H1 (cell line): ENCODE results near the gene RAB40A. TPM values are rescaled to one million over a fixed set of nuclear protein-coding genes. Genes with fewer than 3 reads are reported as not detected.

ENCODE experiments used
- CTCF ChIA-PET: fragments of 300-600 bp; sonication (Branson Sonifier 250); formaldehyde crosslinking; loops from one replicate; lab custom pipeline; 2021; ENCODE audit not compliant: partially characterized antibody; lab: Charles Lee
- POLR2A ChIA-PET: fragments of 300-600 bp; sonication (Branson Sonifier 250); formaldehyde crosslinking; loops from one replicate; lab custom pipeline; 2021; ENCODE audit warnings: inconsistent platforms; ENCODE audit not compliant: partially characterized antibody; lab: Charles Lee
- DNase-seq, 2 experiments: peaks; one replicate each; pipeline versions ENCODE4 v3.0.0 to v3.0.0-alpha.2; 2010 to 2022; ENCODE audit warnings: low spot score in 2 of 2, low read depth in 1 of 2, mixed read lengths in 1 of 2
- FAIRE-seq: peaks from 2 replicates; lab custom pipeline; 2011; peaks lifted over from hg19 to GRCh38; lab: Jason Lieb, UNC
- H2AFZ ChIP-seq: 2 replicates; pipeline ENCODE4 v1.8.1; 2012; ENCODE audit warnings: low read length, inconsistent platforms
- H2AK5ac ChIP-seq: 2 replicates; pipeline ENCODE4 v1.6.1; 2013; ENCODE audit warnings: low read depth, low read length
- H2BK120ac ChIP-seq: replicated peaks from 2 replicates; pipeline ENCODE3; 2013; ENCODE audit warnings: low read depth, low read length, inconsistent platforms
- H2BK12ac ChIP-seq: 2 replicates; pipeline ENCODE4 v1.6.1; 2013; ENCODE audit warnings: low read depth, low read length
- H2BK15ac ChIP-seq: 2 replicates; pipeline ENCODE4 v1.6.1; 2013; ENCODE audit warnings: low read length
- H2BK20ac ChIP-seq: 2 replicates; pipeline ENCODE4 v1.6.1; 2013; ENCODE audit warnings: low read length
- H2BK5ac ChIP-seq: 2 replicates; pipeline ENCODE4 v1.6.1; 2013; ENCODE audit warnings: low read depth, low read length
- H3K14ac ChIP-seq: 2 replicates; pipeline ENCODE4 v1.6.1; 2013; ENCODE audit warnings: inconsistent platforms; ENCODE audit not compliant: insufficient read length
- H3K18ac ChIP-seq: 2 replicates; pipeline ENCODE4 v1.6.1; 2013; ENCODE audit warnings: low read length; ENCODE audit errors: extremely low read depth
- H3K23ac ChIP-seq: 2 replicates; pipeline ENCODE4 v1.6.1; 2013; ENCODE audit warnings: inconsistent platforms; ENCODE audit not compliant: insufficient read length
- H3K23me2 ChIP-seq: 2 replicates; pipeline ENCODE4 v1.6.1; 2013; ENCODE audit warnings: low read depth, low read length
- H3K27ac ChIP-seq: 2 replicates; pipeline ENCODE4 v1.6.1; 2011; ENCODE audit warnings: low read depth, low read length, inconsistent platforms
- H3K27me3 ChIP-seq, 4 experiments: replicated peaks in 1 of 4; 1 replicate in 1 of 4; 2 replicates in 3 of 4; pipeline versions ENCODE4 v1.6.1 to v1.8.1; 2011 to 2013; ENCODE audit warnings: low read length in 3 of 4, mild to moderate bottlenecking in 3 of 4, inconsistent platforms in 2 of 4, mixed read lengths in 2 of 4, moderate library complexity in 1 of 4; ENCODE audit not compliant: control insufficient read depth in 3 of 4, insufficient read depth in 3 of 4; ENCODE audit errors: extremely low read depth in 1 of 4
- H3K36me3 ChIP-seq, 4 experiments: 2 replicates each; pipeline versions ENCODE4 v1.6.1 to v1.8.1; 2011 to 2013; ENCODE audit warnings: mild to moderate bottlenecking in 4 of 4, low read length in 3 of 4, moderate library complexity in 2 of 4, control low read depth in 1 of 4, inconsistent platforms in 1 of 4; ENCODE audit not compliant: insufficient read depth in 4 of 4, control insufficient read depth in 2 of 4
- H3K4ac ChIP-seq: replicated peaks from 2 replicates; pipeline ENCODE3; 2013; ENCODE audit warnings: low read length, low read depth, mixed read lengths, inconsistent platforms; ENCODE audit not compliant: insufficient read length
- H3K4me1 ChIP-seq, 4 experiments: replicated peaks in 1 of 4; 1 replicate in 1 of 4; 2 replicates in 3 of 4; pipeline versions ENCODE4 v1.6.1 to v1.8.1; 2011 to 2013; ENCODE audit warnings: low read length in 3 of 4, inconsistent platforms in 2 of 4, mixed read lengths in 1 of 4; ENCODE audit not compliant: insufficient read depth in 4 of 4, control insufficient read depth in 3 of 4
- H3K4me2 ChIP-seq, 2 experiments: 2 replicates each; pipeline versions ENCODE4 v1.6.1 to v1.8.1; 2011 to 2013; ENCODE audit warnings: low read depth in 2 of 2, low read length in 2 of 2, control low read depth in 1 of 2, inconsistent platforms in 1 of 2, mild to moderate bottlenecking in 1 of 2; ENCODE audit not compliant: insufficient read depth in 1 of 2
- H3K4me3 ChIP-seq, 4 experiments: fragments of 200-600, 300-600 bp in 1 of 4; sonication (generic), shearing (Covaris generic), sonication (Bioruptor Twin) in 1 of 4; 2 replicates each; pipeline versions ENCODE4 v1.5.1 to v1.8.1; 2011 to 2016; ENCODE audit warnings: low read length in 4 of 4, low read depth in 3 of 4, control low read depth in 2 of 4, inconsistent platforms in 2 of 4, mild to moderate bottlenecking in 2 of 4, mixed read lengths in 1 of 4, moderate library complexity in 1 of 4; ENCODE audit not compliant: insufficient read depth in 2 of 4; ENCODE audit errors: extremely low read depth in 1 of 4
- H3K56ac ChIP-seq: replicated peaks from 2 replicates; pipeline ENCODE3; 2013; ENCODE audit warnings: low read depth, mild to moderate bottlenecking, mixed read lengths, low read length, inconsistent platforms; ENCODE audit not compliant: insufficient read length
- H3K79me1 ChIP-seq: 2 replicates; pipeline ENCODE4 v1.6.1; 2013; ENCODE audit warnings: low read depth, low read length, control low read depth
- H3K79me2 ChIP-seq, 2 experiments: 2 replicates each; pipeline versions ENCODE4 v1.6.1 to v1.8.1; 2012 to 2013; ENCODE audit warnings: low read length in 2 of 2, mild to moderate bottlenecking in 2 of 2, inconsistent platforms in 1 of 2; ENCODE audit not compliant: insufficient read depth in 2 of 2, control insufficient read depth in 1 of 2
- H3K9ac ChIP-seq, 4 experiments: replicated peaks in 1 of 4; 1 replicate in 1 of 4; 2 replicates in 3 of 4; pipeline versions ENCODE4 v1.6.1 to v1.8.1; 2011 to 2013; ENCODE audit warnings: low read depth in 3 of 4, low read length in 3 of 4, control low read depth in 2 of 4, mild to moderate bottlenecking in 2 of 4, moderate library complexity in 2 of 4, inconsistent platforms in 1 of 4; ENCODE audit errors: extremely low read depth in 1 of 4
- H3K9me3 ChIP-seq, 2 experiments: 2 replicates each; pipeline versions ENCODE4 v1.6.1 to v1.8.1; 2012 to 2013; ENCODE audit warnings: mild to moderate bottlenecking in 2 of 2, moderate library complexity in 2 of 2, control low read depth in 1 of 2, inconsistent platforms in 1 of 2, low read depth in 1 of 2, low read length in 1 of 2, mixed read lengths in 1 of 2; ENCODE audit not compliant: insufficient read depth in 2 of 2
- H4K20me1 ChIP-seq, 2 experiments: replicated peaks in 1 of 2; 2 replicates each; pipeline versions ENCODE3 to v1.8.1; 2011 to 2013; ENCODE audit warnings: inconsistent platforms in 2 of 2, low read length in 2 of 2, mild to moderate bottlenecking in 1 of 2; ENCODE audit not compliant: insufficient read depth in 2 of 2, control insufficient read depth in 1 of 2
- H4K5ac ChIP-seq: 2 replicates; pipeline ENCODE4 v1.6.1; 2013; ENCODE audit warnings: low read length, low read depth, mixed read lengths, inconsistent platforms; ENCODE audit not compliant: insufficient read length
- H4K8ac ChIP-seq: 2 replicates; pipeline ENCODE4 v1.8.0; 2013; ENCODE audit warnings: mild to moderate bottlenecking, moderate library complexity, low read length, inconsistent platforms; ENCODE audit not compliant: insufficient read depth; ENCODE audit errors: extremely low read depth
- H4K91ac ChIP-seq: replicated peaks from 2 replicates; pipeline ENCODE3; 2013; ENCODE audit warnings: low read length, mixed read lengths, inconsistent platforms; ENCODE audit not compliant: insufficient read length
- EP300 ChIP-seq, 2 experiments: IDR thresholded peaks; 1 replicate in 1 of 2; 2 replicates in 1 of 2; pipeline ENCODE4 v1.6.1; 2011 to 2012; ENCODE audit warnings: low read depth in 2 of 2, low read length in 2 of 2, mild to moderate bottlenecking in 2 of 2, borderline replicate concordance in 1 of 2, inconsistent platforms in 1 of 2, moderate library complexity in 1 of 2
- KDM5A ChIP-seq: fragments of 200-600 bp; IDR thresholded peaks from 2 replicates; pipeline ENCODE4 v1.7.1; 2012; ENCODE audit warnings: mild to moderate bottlenecking, low read length, inconsistent platforms, mixed read lengths
- RXRA ChIP-seq: IDR thresholded peaks from 2 replicates; pipeline ENCODE4 v1.6.1; 2011; ENCODE audit warnings: low read depth, mild to moderate bottlenecking, low read length, moderate library complexity; ENCODE audit not compliant: insufficient read depth
- TAF1 ChIP-seq: IDR thresholded peaks from 2 replicates; pipeline ENCODE4 v1.6.1; 2011; ENCODE audit warnings: mild to moderate bottlenecking, low read depth, low read length
- WGBS, 2 experiments: shearing (Covaris generic) in 1 of 2; methylation state at CpG; one replicate each; pipeline versions ENCODE4 v1.1.6 to v1.1.7; 2013 to 2015; ENCODE audit warnings: low lambda C conversion rate in 2 of 2, mixed read lengths in 2 of 2, inconsistent platforms in 1 of 2, low coverage in 1 of 2, missing lambda C conversion rate in 1 of 2; ENCODE audit not compliant: insufficient replicate concordance in 2 of 2, insufficient coverage in 1 of 2, insufficient read length in 1 of 2; ENCODE audit errors: extremely low coverage in 1 of 2, missing lambda C conversion rate in 1 of 2; 5-methylcytosine and 5-hydroxymethylcytosine counted together
- polyA plus RNA-seq, 7 experiments: library from polyadenylated mRNA; depleted of rRNA in 3 of 7; stranded (reverse) in 5 of 7; unstranded in 2 of 7; fragments of >200 nt in 5 of 7; fragments of 200-250 nt in 2 of 7; gene quantifications; 1 replicate in 5 of 7; 2 replicates in 1 of 7; 4 replicates in 1 of 7; pipeline versions ENCODE4 v1.2.1 to v1.2.3, GENCODE V29; 2011 to 2013; ENCODE audit warnings: missing spikeins in 2 of 7, mixed read lengths in 2 of 7
- total RNA-seq: library from RNA; stranded (reverse); fragmentation: NEBNext Ultra II Directional; extraction: Animal tissue kit (Norgen Biotek cat#: 25700); gene quantifications from 2 replicates; pipeline ENCODE4 v1.2.1, GENCODE V29; 2021
- TF ChIP-seq, protein P1 (sequence below), 3 experiments: IDR thresholded peaks; 1 replicate in 2 of 3; 2 replicates in 1 of 3; pipeline versions ENCODE4 v1.5.1 to v1.6.1; 2011; ENCODE audit warnings: low read length in 3 of 3, mild to moderate bottlenecking in 3 of 3, inconsistent platforms in 2 of 3, low read depth in 1 of 3, moderate library complexity in 1 of 3; ENCODE audit not compliant: insufficient read depth in 1 of 3; ENCODE audit errors: control extremely low read depth in 1 of 3
- TF ChIP-seq, protein P2 (sequence below): IDR thresholded peaks from 2 replicates; pipeline ENCODE4 v1.6.1; 2012; ENCODE audit warnings: low read length, inconsistent platforms

The RAB40A gene
- total and polyA plus RNA-seq, 2 of the 8 experiments (the other 6 are each of a cell fraction or from before 2014, with no cell fraction given), result 0.09 to 0.21 TPM

DNA sequence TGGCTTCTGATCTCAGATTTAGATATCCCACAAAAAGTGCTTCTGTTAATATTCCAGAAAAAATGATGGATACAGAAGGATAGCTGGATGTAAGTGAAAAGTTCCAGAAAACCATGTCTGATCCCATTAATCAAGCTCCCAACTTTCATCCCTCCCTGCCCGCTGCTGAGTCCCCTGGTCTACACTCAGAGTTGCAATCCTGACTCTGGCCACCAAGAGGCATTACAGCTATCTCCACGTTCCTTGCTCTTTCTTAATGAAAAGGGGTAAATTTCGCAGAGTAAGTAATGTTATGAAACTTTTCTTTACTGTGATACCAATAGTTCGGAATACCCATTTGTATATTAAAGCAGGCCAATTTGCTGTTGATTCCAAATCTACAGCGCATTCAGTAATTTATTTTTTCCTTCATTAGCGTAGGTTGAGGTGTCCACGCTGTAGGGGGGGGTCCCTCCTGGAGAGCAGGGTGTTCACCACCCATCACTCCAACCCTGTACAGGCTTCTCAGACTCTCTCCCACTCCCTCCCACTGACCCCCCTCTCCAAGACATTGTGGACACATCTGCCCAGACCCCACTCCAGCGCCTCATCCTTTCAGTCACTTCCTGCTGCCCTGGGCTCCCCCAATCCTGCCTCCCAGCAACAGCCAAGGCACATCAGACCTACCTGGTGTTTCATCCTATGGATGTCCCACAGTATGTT lies 55.1 kb downstream of the RAB40A start:
- H2AFZ ChIP-seq, result no peak overlapping the region
- no peak for TF ChIP-seq RXRA
- TF ChIP-seq, protein P1, sequence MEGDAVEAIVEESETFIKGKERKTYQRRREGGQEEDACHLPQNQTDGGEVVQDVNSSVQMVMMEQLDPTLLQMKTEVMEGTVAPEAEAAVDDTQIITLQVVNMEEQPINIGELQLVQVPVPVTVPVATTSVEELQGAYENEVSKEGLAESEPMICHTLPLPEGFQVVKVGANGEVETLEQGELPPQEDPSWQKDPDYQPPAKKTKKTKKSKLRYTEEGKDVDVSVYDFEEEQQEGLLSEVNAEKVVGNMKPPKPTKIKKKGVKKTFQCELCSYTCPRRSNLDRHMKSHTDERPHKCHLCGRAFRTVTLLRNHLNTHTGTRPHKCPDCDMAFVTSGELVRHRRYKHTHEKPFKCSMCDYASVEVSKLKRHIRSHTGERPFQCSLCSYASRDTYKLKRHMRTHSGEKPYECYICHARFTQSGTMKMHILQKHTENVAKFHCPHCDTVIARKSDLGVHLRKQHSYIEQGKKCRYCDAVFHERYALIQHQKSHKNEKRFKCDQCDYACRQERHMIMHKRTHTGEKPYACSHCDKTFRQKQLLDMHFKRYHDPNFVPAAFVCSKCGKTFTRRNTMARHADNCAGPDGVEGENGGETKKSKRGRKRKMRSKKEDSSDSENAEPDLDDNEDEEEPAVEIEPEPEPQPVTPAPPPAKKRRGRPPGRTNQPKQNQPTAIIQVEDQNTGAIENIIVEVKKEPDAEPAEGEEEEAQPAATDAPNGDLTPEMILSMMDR (IDR thresholded peaks at IDR 0.05; ENCODE audit: control extremely low read depth in 1 of 3, insufficient read depth in 1 of 3, low read depth in 1 of 3, low read length in 3 of 3), result peak; percentile 9 to 41 (median 36); a peak in 3 of 4 replicates
- no peak for TF ChIP-seq EP300 (IDR thresholded peaks at IDR 0.05; ENCODE audit: borderline replicate concordance in 1 of 2, low read depth in 2 of 2, low read length in 2 of 2)
- no peak for TF ChIP-seq TAF1
- no peak for TF ChIP-seq KDM5A
- TF ChIP-seq, protein P2, sequence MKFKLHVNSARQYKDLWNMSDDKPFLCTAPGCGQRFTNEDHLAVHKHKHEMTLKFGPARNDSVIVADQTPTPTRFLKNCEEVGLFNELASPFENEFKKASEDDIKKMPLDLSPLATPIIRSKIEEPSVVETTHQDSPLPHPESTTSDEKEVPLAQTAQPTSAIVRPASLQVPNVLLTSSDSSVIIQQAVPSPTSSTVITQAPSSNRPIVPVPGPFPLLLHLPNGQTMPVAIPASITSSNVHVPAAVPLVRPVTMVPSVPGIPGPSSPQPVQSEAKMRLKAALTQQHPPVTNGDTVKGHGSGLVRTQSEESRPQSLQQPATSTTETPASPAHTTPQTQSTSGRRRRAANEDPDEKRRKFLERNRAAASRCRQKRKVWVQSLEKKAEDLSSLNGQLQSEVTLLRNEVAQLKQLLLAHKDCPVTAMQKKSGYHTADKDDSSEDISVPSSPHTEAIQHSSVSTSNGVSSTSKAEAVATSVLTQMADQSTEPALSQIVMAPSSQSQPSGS, result no peak

More for the DNA sequence above, 55.1 kb downstream of the RAB40A start:
- Histone ChIP-seq H2BK5ac (no peak overlapping the region), H3K56ac (no peak overlapping the region), H3K9ac (no peak overlapping the region), H2BK12ac (no peak overlapping the region), H3K23ac (no peak overlapping the region), H4K5ac (no peak overlapping the region), H4K91ac (no peak overlapping the region), H3K27ac (no peak overlapping the region), H3K23me2 (no peaks in the 10 kb centered on the region), H2BK20ac (no peak overlapping the region), H3K36me3 (peaks cover 0 to 2% (median 0%) of the 10 kb centered on the region in 4 experiments; a peak in 1 of 8 replicates), H3K4me3 (no peak overlapping the region), H4K8ac (no peak overlapping the region), H3K79me2 (no peaks in the 10 kb centered on the region), H3K14ac (no peak overlapping the region), H3K9me3 (peaks cover 0 to 10% of the 10 kb centered on the region in 2 experiments; a peak in 1 of 4 replicates), H2BK15ac (no peak overlapping the region), H3K4me1 (peaks cover 0 to 4% (median 0%) of the 10 kb centered on the region in 4 experiments; a peak in 2 of 7 replicates), H2BK120ac (no peak overlapping the region), H3K18ac (no peak overlapping the region), H3K4ac (no peak overlapping the region), H4K20me1 (no peaks in the 10 kb centered on the region), H3K27me3 (no peaks in the 10 kb centered on the region), H3K4me2 (peak overlapping the region in 1 of 2 experiments; percentile 18; a peak in 1 of 4 replicates), H2AK5ac (no peak overlapping the region), H3K79me1 (no peaks in the 10 kb centered on the region)
- ChIA-PET POLR2A (interaction anchor here (0.8 to 1.8 kb wide), 5 partner anchors 25 to 253 kb away, joined by 3 to 5 read pairs (median 4); partner anchors contain the start of genes BEX2 and BEX3), CTCF (interaction anchor here (0.6 to 2.1 kb wide), 40 partner anchors 9 to 428 kb away, joined by 3 to 26 read pairs (median 4); no protein-coding TSS in a partner anchor)
- DNase-seq, result no peak
- FAIRE-seq, result peak; percentile 71
- 69% methylated on average over 8 of the region's 8 CpGs; no CpG with 5 or more reads in 1 of the 2 experiments for WGBS, 2 experiments
